HG02970 (cell line): ENCODE measurements around the gene MIX23.
"Not testable (repeated sequence)": the region's sequence is repeated elsewhere in the genome, so short reads cannot be mapped to it uniquely, and the experiment has no call there.

Experiments
- ATAC-seq: cut with Tn5 transposase; IDR thresholded peaks from one replicate; pipeline ENCODE4 v1.9.1; 2021; ENCODE audit warnings: mild to moderate bottlenecking, moderate library complexity, moderate number of reproducible peaks; ENCODE audit not compliant: unreplicated experiment, low FRiP score

Gene MIX23

DNA sequence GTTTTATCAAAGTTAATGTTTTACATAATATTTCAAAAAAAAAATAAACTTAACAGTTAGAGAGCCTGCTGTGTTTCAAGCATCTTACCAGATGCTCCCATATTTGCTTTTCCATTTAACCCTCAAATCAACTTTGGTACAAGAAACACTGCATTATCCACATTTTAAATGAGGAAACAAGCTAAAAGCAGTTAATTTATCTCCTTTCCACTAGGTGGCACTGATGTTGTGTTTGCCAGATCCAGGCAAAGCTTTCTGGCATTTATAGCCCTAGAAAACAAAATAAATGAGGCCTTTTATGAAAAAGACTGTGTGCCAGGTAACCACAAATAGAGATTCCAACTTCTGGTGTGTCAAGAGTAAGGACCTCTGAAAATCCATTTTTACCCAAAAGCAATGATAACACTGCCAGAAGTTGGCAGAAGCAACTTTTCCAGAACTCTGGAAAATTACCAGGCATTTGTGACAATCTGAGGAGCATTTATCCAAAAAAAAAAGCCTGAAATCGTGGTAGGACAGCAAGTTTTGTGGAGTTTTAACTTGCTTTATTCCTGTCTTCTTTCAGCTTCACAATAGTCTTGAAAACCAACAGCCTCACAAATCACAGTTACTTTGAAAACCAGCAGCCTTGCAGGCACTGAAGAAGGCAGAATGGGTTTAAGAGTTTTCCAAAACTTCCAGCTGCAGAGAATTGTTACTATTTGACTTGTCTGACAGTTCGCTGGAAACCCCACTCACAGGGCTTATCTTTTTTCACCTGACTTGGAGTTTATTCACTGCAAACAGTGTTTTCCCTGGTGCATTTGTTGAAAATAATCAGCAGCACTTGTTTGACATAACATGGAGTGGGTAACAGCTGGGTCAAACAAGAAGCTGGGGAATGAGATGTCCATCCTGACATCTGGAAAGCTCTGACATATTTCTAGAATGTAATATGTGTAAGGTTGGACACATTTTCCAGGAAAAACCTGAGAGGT, 10.1 kb upstream of the MIX23 start:
- no peak for ATAC-seq

DNA sequence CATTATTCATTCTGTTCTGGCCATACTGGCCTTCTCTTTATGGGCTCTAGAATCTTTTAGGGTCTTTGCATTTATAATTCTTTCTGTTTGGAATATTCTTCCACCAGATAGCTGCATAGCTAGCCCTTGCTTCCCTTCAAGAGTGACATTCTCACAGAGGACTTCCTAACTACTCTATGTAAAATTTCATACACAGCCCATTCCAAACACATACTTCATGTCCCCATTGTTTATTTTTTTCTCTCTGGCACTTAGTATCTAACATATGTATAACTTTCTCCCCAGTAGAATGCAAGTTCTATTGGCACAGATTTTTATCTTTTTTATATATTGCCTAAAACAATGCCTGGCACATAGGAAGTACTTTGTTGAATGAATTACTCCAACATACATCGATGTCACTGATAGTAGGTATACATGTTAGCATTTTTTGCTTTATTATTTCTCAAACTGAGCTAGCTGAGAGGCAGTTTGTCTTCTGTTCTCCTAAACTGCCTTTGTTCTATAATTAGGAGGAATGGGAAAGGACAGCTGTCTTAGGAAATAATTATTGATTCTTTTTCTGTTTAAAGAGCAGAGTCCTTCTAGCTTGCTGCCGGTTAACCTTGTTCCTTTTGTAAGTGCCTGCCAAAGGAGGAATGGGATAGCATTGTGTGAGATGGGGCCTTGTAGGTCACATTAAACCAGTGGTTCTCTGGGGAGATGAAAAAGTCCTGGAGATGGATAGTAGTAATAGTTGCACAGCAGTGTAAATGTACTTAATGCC, 8.8 kb upstream of the MIX23 start:
- no peak for ATAC-seq

DNA sequence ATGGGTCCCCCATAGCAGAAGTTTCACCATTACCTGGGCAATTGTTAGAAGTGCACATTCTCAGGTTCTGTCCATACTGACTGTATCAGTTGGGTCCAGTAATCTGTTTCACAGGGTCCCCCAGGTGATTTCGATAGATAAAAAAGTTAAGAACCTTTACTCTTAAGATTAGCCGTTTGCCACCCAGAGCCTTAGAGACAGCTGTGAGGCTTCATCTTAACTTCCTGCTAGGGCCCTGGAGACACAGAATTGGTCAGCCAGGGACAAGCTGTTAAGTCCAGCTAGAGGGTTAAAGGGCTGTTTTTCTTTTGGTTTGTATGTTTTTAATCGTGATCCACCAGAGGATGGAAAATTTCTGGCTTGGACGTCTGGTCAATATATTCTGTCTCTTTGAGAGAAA, 7.6 kb upstream of the MIX23 start:
- ATAC-seq = no peak

DNA sequence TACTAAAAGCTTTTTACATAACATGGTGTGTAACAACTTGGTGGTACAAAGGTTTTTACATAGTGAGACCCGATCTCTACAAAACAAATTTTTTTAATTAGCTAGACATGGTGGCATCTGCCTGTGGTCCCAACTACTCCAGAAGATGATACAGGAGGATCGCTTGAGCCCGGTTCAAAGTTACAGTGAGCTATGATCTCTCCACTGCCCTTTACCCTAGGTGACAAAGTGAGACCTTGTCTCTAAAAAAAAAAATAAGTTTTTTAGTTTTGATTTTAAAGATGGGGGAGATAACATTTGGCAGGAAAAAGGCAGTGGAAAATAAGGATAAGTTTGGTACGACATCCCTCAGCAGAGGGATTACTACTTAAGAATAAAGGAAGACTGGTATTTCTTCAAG, 6.9 kb upstream of the MIX23 start:
- ATAC-seq = no peak

DNA sequence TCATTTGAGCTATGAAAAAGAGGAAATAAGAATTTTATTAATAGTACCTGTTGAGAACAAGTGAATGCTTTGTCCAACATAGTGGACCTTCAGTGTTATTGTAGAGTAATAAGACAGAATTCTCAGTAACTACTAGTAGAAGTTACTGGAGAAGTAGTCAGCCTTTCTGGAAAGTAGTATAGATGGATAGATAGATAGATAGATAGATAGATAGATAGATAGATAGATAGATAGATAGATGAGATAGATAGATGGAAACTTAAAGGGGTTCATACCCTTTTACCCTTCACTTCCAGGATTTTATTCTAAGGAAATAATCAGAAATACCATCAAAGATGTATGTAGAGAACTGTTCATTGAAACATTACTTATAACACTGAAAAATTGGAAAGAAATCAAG, 6.2 kb upstream of the MIX23 start:
- ATAC-seq = no peak

DNA sequence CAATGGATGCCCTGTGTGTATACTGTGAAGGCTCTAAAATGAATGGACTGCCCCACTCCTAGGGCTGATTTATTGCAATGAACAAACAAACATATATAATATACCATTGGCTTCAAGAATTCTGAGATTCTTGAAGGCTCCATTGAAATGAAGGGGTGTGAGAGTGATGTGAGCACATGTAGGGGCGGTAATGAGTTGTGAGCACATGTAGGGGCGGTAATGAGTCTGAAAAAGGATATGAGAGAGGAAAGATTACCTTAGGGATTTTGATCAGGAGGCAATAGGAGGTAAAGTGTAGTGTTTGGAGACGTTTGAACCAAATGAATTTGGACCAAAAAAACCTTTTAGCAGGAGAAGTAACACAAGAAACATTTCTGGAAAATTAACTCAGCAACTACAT, 4.7 kb upstream of the MIX23 start:
- ATAC-seq = no peak

DNA sequence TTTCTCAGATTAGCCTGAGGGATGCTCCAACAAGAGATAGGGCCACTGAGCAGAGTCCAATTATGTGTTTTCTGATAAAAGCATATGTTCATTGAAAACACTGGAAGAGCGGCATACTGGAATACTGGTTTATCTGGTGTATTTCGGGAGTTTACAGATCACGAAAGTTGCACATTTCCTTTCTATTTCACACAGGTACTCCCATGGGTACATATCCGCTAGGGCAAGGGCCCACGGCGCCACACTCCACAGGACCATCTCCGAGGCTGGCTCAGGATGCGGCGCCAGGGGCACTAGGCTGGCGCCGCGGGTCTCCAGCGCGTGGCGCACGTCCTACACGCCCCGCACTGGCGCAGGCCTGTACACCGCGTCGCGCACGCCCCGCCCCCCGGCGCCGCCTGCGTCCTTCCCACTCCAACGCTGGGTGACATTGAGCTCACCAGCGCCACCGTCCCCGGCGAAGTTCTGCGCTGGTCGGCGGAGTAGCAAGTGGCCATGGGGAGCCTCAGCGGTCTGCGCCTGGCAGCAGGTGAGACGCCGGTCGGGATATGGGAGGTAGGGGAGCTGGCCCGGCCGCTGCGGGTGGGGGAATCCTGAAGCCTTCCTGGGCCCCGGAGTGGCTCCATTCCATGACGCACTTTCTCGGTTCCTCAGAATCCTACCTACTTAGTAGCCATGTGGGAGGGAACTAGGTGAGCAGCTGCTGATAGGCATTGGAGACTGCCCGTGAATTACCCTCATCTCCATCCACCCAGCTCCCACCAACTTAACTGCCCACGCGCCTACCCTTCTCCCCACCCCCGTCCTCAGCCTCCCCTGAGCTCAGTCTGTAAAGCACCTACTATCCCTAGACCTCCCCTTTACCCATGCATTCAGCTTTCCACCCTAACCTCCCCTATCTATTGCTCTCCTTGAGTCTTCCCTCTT, 1.0 kb upstream of the MIX23 start, which contains the start of gene FAM162A:
FAM162A (plus strand) TSS at position 412 of the 927 bp plus-strand sequence; CDS start at position 496, 84 bp downstream.
- ATAC-seq = peak; percentile 90

DNA sequence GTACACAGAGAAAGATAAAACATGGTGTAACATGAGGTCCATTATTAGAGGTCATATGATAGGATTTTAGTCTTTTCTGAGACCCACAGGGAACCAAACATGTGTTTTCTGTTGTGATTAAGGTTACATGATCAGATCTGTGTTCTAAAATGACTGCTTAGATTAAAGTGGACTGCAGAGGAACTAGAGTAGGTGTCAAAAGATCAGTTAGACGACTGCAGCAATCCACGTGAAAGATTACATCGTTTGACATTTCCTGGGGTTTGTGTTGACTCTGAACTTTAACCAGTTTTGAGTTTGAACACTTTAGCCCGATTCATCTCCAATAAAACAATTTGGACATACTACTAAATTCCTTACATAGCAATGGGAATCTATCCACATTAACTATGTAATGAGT, 5.1 kb downstream of the MIX23 start:
- no peak for ATAC-seq

DNA sequence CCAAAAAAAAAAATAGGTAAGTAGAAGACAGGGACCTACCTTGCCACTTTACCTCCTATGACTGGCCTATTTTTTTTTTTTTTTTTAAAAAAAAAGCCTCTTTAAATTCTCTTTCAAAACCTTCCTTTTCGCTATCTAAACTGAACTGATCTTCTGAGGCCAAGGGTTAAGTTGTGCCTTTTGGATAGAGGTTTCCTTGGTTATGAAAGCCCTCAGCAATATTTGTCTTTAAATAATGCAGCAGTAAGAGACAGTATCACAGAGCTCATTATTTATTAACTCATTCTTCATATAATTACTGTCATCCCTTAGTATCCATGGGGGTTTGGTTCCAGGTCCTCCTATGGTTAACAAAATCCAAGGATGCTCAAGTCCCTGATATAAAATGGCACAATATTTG, 9.0 kb downstream of the MIX23 start:
- ATAC-seq = no peak

DNA sequence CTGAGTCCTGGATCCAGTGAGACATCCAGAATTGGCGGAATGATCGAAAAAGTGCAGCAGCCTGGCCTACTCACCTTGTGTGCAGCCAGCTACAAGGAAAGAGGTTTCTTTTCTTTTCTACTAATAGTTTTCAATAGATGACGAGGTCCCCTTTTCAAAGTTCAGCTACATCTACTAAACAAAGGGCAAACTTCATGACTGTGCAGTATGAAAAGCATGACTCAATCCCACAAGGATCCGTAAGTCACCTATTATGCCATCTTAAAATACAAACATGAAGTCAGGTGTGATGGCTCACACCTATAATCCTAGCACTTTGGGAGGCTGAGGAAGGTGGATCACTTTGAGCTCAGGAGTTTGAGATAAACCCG, 16.7 kb downstream of the MIX23 start:
- no peak for ATAC-seq

DNA sequence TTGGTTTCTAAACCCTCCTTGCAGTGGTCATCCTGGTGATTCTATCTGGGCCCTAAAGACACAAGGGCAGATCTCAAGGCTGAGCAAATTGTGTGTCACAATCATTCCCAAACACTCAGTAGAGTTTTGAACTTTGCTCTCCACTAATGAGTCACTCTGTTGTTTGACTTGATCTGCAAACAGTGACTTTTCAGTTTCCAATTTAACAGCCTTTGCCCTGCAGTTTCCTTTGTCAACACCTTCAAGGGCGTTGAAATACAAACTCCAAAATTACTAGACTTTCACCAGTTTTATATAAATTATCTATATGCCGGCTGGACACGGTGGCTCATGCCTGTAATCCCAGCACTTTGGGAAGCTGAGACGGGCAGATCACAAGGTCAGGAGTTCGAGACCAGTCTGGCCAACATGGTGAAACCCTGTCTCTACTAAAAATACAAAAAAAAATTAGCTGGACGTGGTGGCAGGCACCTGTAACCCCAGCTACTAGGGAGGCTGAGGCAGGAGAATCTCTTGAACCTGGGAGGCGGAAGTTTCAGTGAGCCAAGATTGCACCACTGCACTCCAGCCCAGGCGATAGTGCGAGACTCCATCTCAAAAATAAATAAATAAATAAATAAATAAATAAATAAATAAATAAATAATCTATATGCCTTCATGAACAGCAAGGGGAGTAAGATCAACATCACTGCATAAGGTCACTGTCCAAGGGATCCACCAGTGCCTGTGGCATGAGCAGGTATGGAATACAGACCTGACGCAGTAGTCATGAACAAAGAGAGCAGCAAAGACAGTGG, 17.3 kb downstream of the MIX23 start:
- not testable (repeated sequence) for ATAC-seq

DNA sequence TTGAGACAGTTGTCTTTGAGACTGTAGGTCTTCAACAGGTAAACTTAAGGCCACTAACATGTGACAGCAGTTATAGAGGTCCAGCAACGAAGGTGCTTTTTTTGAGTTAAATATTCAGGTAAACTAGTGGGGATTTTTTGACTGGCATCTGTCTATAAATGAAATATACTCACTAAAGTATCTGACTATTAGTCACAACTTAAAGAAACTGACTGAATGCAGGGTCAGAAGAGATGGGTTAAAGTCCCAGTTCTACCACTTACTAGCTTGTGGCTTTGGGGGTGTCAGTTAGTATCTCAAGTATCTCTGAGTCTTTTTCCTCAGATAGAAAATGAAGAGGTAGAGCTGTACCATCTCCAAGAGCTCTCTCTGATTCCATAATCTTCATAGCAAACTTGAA, 18.0 kb downstream of the MIX23 start:
- no peak for ATAC-seq

DNA sequence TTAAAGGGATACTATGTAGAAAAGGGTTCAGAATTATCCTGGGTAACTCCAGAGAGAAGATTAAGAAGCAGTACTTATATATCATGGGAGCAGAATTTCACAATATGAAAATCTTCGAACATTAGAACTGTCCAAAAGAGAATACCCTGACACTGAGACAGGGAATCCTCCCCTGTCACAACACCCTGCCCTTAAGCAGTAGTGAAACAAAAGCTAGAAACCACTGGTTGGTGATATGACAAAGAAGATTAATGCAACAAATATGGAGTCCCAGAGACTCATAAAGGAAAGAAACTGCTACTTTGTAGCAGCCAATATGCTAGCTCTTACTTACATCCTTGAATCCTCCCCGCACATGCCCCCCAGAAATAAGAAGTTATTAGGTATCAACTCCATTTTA, 18.5 kb downstream of the MIX23 start:
- no peak for ATAC-seq

DNA sequence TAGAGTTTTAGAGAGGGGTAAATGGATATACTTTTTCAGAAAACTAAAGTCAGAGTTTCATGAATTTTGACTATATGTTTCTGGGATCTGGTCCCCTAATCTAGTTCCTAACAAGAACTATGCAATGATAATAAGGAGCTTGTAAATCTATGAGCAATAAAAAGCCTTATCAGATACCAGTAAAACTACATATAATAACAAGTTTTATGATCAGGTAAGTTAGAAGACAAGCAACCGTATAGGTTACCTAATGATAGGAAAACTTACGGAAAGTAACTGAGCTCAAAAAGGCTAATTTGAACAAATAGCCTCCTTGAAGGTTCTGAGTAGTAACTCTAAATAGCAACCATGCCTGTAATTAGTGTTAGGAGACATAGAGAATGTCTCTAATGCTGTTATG, 21.0 kb downstream of the MIX23 start:
- ATAC-seq = no peak

DNA sequence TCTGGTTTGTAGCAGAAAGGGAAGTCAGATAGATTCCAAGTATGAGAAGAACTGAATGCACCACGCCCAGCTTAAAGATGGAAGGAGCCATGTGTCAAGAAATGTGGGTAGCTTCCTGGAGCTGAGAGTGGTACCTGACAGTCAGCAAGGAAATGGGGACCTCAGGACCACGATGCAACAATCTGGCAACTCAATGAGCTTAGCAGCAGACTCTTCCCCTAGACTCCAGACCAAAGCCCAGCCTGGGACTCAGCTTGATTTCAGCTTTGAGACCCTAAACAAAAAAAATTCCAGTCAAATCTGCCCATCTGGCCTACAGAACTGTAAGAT, 24.4 kb downstream of the MIX23 start:
- ATAC-seq = no peak

DNA sequence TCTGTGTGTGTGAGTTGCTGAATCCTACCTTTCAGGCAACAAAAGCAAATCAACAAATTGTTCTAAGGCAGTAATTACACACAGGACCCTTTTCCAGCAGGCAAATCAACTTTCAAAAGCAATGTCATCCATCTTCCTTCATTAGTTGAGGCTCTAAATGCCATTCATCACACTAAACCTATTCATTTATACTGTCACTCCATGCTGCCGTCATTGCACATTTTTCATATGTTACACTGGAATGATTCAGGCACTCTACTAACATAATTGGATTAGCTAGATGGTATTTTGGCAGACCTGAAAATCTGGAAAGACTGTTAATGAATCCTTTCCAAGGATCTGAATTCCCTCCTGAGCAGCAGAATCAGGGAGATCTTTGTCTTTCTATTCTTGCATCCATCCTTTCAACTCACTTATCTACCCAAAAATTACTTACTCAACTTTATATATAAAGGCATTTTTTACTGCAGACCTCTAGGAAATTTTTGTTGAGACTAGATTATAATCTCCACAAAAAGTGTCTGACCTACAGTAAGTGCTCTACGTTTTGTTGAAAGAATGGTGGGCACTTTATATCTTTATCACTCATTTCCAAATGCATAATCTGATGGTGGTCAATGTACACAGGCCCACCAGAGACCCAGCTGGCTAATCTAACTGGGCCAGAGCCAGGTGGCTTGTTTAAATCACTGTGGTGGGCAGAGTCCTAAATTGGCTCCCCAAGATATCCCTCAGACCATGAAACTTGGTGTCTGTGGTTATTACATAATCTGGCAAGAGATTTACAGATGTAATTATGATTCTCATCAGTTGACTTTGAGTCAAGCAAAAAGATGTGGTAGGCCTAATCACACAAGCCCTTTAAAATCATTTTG, 25.0 kb downstream of the MIX23 start:
- ATAC-seq = no peak

DNA sequence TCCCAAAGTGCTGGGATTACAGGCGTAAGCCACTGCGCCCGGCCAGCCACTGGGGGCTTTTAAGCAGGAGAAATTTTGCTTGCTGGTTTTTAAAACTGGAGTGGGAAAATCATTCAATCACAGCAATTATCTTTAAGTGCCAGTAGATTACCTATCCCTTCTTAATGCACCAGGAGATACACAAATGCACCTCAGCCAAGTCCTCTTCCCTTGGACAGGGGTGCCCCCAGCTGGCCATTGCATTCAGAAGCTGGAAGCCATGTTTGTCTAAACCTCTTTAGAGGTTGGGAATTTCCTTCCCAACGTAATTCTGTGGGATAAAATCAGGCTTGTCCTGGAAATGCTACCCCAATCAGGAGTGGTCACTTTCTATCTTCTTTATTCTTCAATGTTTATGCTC, 26.6 kb downstream of the MIX23 start:
- ATAC-seq = no peak

DNA sequence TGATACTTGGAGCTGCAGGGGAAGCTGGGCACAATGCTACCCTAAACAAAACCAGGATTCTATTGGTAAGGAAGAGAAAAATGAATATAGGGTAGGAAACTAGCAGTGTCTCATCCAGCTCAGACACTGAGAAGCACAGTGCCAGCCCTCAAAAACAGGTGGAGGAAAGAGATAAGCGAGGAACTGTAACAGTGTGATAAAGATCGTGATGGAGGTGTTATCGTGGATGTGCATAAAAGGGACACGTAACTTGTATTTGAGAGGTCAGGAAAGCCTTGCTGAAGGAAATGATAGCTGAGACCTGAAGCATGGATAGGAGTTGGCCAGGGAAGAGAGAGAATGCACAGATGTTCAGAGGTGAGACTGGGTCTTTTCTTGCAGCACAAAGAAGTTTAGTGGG, 27.4 kb downstream of the MIX23 start:
- ATAC-seq = no peak

DNA sequence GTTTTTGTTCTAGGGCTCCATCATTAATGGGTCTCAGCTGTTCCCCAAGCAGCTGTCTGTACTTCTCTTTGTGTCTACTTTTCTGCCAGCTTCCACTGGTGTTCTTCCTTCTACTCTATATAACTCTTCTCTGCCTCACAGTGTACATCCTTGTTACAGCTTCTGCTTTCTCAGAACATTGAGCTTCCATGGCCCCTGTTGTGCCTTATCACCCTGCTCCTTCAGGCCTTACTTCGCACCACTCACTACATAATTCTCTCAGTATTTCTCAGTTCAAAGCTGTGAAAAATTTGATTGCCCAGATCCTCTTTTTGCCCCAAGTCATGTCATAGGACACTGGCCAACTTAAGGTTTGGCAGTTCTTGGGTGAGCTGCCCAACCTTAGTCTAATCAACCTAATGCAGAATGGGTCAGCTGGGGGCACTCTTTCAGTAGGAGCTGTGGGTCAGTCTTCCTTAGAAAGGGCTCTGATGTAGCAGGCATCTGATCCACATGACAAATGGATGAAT, 29.1 kb downstream of the MIX23 start:
- ATAC-seq = no peak
